GM21447 (cell line): ENCODE measurements around the gene TOMM40L.

Experiments used
- ATAC-seq: cut with Tn5 transposase; IDR thresholded peaks from one replicate; pipeline ENCODE4 v1.9.1; 2021; ENCODE audit not compliant: unreplicated experiment

The TOMM40L gene

GRCh38 chr1:161225534-161226319 is at the start of gene TOMM40L:
TSS of gene TOMM40L (plus strand) at chr1:161226060. CDS start at chr1:161226490, 430 bp downstream.
- ATAC-seq: peak; percentile 90

DNA sequence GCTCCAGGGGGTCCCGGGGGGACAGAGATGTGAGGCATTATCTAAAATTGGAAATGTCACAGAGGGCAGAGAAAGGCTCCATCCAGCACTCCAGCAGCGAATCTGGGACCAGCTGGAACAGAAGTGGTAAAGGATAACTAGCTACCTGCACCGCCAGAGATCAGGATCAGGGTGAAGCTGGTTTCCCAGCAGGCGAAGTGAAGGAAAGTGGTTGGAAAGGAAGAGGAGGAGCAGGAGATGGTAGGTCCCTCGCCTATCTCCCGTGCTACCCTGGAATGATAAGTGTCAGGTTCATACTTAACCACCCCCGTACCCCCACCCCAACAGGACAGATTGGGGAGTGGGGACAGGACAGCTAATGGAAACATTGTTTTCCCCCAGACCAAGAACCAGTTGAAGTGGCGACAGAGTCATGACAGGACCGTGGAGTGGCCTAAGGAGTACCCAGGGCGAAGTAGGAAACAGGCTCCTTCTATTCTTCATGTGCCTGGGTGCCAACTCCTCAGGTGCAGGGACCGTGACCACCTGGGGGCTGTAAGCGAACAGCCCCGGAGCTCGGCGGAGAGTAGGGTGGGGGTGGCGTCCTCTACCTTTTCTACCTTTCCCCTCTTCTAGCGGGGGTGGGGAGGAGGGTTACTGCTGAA is 49.3 kb upstream of the TOMM40L start:
- no peak for ATAC-seq

- ATAC-seq: peak; percentile 69
Measured at GRCh38 chr1:161177112-161177935, 48.5 kb upstream of the TOMM40L start, which contains the start of gene B4GALT3. TSS of gene B4GALT3 (minus strand) at chr1:161177507. CDS start at chr1:161176060, 1,447 bp downstream.

DNA sequence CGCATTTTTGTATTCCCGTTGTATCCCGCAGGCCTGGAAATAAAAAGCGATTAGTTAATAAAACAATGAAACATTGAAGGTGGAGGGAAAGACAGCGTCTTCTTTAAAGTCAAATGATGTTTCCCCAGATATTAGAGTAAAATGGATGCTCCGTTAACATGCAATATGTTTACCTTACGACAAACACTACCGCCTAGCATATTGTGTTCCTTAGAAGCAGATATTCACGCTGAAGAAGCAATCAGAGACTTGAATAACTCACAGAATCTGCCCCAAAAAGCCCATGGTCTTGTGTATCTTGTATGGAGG is 48.0 kb upstream of the TOMM40L start:
- ATAC-seq: no peak

- ATAC-seq: no peak
Measured at GRCh38 chr1:161179698-161180097, 46.2 kb upstream of the TOMM40L start.

DNA sequence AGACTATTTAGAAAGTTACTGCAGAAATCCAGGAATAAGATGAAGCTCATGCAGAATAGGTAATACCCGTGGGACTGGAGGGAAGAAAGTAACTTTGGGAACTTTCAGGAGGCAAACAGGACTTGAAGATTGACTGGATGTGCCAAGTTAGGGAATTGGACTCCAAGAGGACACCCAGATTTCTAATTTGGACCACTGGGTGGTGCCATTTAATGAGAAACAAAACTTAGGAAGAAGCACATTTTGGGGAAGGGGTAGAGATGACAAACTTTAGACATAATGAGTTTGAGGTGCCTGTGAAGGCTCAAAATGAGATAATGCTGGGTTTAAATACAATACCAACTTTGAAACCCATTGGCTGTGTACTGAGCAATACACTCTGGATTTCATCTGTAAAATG is 45.2 kb upstream of the TOMM40L start:
- no peak for ATAC-seq

DNA sequence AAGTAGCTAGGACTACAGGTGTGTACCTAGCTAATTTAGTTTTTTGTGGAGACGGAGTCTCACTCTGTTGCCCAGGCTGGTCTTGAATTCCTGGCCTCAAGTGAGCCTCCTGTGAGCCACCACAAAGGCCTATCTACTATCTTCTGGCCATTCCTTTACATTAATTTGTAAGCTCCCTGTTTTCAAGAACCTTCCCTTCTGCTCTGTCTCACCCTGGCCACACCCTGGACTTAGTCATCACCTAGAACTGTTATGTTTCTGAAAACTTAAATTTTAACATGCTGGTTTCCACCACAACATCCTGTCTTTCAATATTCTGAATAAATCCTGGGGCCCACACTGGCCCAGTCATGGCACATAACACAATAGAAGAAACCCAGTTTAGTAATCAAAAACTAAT is 43.6 kb upstream of the TOMM40L start:
- peak; percentile 56 for ATAC-seq

DNA sequence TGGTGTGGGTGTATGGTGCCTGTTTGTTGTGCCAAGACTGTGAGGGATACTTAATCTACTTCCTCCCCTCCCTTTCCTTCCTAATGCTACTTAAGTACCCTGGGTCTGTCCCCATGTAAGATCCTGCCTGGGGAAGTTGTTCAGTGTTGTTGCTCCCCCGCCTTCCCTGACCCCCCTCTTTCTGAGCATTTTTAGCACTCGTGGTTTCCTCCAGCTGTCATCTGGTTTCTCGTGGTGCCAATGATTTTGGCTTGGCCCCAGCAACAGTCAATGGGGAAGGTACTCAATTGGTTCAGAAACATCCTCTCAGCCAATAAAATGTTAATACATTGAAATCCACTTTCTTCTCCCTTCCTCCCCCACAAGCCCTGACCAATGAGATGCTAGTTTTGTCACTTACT is 40.6 kb upstream of the TOMM40L start:
- ATAC-seq: peak; percentile 56

- peak; percentile 32 for ATAC-seq
Measured at GRCh38 chr1:161185732-161186311, 40.0 kb upstream of the TOMM40L start.

DNA sequence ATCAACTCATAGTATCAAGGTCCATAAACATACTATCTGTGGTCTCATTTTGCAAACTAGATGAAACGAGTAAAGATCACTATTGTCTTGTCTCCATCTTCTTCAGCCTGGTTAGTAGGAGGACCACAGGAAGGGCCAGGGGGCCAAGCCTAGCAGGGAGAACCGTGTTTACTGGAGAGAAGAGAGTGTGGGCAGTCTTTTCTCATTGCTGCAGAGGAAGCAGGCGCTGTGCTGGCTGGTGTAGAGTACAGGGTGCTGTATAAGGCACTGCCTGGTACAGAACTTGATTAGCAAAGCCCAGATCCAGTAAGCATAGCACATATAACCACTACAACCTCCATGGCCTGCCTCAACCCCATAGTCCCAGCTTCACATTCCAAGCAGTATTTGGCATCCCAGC is 38.5 kb upstream of the TOMM40L start:
- no peak for ATAC-seq

DNA sequence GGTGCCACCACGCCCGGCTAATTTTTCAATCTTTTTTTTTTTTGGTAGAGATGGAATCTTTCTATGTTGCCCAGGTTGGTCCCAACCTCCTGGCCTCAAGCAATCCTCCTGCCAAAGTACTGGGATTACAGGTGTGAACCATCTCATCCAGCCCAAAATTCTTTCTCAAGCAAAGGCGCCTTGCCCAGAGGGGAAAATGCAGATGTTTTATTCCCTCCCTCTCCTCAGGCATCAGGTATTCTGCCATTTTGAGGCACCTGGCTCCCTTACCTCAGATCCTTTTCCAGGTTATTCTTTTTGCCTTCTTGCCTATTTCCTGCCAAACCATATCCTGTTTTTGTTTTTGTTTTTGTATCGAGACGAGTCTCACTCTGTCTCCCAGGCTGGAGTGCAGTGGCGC is 37.5 kb upstream of the TOMM40L start:
- no peak for ATAC-seq

GRCh38 chr1:161189036-161189435 is 36.8 kb upstream of the TOMM40L start:
- no peak for ATAC-seq

DNA sequence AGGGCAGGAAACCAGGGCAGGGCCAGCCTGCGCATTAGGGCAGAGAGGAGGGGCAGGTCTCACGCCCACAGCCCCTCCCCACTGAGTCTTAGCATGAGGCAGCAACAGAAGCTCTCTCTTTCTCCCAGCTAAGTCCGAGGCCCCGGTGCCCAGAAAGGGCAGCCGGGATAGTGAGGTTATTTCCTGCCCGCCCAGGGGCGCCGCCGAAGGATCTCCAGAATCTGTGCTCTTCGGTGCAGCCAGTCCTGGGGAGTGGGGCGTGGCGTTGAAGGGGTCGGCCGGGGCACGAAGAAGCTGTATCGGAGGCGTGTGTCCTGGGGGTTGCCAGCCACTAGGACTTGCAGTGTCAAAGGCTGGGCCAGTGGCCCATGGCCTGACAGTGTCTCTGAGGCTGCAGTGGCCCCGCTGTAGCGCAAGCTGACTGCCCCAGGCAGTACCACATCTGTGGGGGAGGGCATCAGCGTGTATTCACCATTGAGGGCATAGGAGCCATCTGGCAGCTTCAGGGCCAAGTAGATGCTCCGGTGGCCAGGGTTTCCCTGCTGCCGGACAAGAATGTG is 34.8 kb upstream of the TOMM40L start:
- ATAC-seq: no peak

GRCh38 chr1:161191971-161192370 is 33.9 kb upstream of the TOMM40L start:
- no peak for ATAC-seq

DNA sequence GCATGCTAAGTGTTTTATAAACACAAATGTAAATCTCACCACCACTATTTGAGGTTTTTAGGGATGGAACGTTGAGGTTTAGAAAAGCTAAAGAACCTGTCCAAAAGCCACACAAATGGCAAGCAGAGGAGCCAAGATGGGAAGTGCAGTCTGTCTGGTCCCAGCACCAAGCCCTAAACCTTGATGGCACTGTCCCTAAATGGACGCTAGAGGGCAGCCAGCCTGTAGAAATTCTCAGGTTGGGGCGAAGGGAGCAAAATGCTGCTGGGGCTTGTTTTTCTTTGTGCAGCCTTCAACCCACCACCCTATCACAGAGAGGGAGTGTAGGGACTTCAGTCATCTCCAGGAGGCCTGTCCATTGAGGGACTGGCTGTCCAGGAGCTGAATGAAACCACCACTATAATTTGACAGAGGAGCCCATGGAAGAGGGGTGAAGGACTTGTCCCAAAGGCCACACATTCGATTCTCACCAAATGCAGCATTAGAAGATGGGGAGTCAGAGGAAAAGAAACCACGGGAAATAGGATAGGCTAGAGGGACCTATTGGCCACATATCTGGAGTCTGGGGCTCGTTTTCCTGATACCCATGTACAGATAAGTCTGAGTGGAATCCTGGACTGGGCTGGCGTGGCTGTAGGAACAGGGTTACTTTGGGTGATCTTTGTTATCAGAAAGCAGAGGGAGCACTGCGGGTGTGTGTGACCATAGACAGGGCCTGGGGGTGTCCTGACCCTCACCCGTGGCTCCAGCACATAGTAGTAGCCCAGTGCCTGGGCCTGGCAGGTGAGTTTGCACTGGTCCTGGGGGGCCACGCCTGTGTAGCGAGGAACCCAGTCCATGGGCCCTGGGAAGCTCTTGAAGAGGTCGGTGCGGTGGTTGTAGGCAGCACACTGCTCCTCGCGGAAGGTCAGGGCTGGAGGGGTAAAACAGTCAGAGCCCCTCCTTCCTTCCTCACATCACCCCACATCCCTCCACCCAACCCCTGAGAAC is 33.1 kb upstream of the TOMM40L start:
- peak; percentile 68 for ATAC-seq

GRCh38 chr1:161193561-161194235 is 32.2 kb upstream of the TOMM40L start:
- no peak for ATAC-seq

- ATAC-seq: peak; percentile 46
Measured at GRCh38 chr1:161195171-161195570, 30.7 kb upstream of the TOMM40L start.

DNA sequence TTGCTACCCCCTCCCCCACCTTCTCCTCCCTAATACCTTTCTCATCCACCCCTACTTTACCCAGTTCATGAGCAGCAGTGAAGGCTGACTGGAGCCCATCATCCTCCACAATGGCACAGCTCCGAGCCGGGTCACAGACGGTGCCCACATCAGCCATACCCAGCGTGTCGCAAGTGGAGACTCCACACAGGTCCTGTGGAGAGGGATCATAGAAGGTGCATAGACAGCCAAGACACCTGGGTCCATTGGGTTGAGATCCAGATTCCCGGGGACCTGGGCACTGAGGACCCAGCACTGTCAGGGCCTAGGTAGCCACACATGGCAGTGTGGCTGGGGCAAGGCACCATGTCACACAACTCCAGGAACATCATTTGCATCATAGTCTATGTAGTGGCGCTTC is 29.7 kb upstream of the TOMM40L start:
- ATAC-seq: no peak
